ENCODE measurements around the gene C13orf42.

C13orf42 gene

GRCh38 chr13:51064753-51065152 is 46.3 kb downstream of the C13orf42 start:
- no peak for DNase-seq

DNA sequence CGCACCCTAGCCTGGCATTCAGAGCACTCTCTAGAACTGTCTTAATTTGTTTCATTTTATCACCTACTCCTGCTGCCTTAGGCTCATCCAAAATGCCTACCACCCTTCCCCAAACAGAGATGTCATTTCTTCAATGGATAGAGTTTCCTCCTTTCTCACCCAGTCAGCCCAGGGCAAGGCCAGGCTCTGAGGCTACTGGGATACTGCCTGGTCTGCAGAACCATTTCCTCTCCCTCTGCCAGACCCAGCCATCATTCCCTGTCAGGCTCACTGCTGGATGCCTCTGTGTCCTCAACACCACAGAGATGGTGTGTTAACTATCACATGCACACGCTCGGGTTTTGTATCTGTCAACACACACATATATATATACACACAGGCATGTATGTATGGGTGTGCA is 47.2 kb downstream of the C13orf42 start:
- no peak for DNase-seq

DNA sequence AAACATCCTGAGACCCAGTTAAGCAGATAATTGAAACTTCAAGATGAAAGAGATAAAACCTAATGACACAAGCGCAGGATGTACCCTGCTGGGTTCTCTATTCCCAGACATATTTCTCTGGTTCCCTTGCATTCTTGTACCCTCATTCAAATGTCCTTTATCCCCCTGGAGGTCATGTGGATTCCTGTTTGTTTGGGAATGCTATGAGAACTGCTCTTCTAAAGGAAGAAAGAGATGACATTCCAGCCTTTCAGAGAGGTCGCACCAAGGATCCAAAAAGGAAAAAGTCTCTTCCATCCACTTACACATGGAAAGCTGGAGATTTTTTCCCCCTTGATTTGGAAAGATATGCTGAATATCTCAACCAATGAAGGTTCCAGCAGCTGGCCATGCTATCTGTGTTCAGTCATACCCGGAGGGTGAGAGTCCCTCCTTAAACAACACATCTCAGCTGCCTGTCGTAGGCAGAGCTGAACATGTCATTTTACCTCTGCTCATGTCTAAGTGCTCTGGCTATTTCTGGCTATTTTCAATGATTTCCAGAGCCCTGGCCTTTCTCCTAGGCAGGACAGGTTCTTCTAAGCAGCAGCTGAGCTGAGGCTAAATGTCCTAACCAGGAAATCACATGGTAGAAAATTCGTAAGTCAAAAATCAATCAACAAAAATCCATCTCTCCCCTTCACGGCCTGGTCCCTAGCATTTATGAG is 52.5 kb downstream of the C13orf42 start:
- no peak for DNase-seq

- no peak for DNase-seq
These were observed 53.2 kb downstream of the C13orf42 start for GRCh38 chr13:51057906-51058305.

DNA sequence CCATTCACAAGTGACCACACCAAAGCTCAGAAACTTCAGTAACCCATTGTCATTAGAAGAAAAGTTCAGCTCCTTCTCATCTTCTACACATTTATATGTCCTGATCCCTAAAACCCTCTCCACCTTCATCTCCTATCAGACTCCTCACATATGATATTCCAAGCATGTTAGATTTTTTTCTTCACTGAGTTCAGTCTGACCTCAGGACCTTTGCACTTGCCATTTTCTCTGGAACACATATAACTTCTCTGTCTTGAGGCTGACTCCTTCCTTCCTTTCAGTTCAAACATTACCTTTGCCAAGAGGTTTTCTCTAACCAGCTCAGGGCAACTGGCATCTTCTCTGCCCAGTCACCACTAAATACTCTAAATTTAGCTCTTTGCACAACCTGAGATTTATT is 54.1 kb downstream of the C13orf42 start:
- DNase-seq, result no peak

DNA sequence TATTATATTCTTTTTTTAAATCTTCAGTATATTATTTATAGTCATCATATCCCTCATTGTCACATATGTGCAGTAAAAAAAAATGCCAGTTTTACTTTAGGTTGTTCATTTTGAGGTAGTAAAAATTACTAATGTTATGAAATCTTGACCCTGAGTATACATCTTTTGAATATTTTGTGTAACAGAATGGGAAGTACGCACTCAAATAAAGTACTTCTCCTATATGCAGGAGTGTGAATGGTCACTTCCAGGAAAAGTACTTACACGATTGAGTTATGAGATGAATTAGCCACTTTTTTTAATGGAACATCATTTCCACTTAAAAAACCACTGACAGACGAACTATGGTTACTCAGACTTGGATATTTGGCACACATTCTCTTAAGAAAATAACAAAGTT is 58.5 kb downstream of the C13orf42 start:
- DNase-seq, result no peak

GRCh38 chr13:51050021-51050830 is 60.8 kb downstream of the C13orf42 start:
- no peak for DNase-seq

DNA sequence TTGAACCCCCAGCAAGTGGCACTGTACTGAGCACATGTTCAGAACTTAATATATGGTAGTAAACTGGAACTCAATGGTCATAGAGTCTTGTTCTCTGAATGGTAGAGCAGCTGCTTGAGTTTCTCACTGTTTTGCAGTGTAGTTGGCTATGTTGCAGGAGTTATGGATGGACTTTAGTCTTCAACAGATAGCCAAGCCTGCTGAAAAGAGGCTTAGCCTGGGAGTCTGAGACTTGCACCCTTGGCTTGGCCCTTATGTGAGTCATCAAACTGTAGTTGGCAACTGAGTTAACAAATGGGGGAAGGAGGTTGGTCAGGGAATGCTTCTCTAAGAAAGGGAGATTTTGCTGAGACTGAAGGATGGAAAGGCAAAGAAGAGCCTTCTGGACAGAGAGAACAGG is 62.5 kb downstream of the C13orf42 start:
- no peak for DNase-seq

DNA sequence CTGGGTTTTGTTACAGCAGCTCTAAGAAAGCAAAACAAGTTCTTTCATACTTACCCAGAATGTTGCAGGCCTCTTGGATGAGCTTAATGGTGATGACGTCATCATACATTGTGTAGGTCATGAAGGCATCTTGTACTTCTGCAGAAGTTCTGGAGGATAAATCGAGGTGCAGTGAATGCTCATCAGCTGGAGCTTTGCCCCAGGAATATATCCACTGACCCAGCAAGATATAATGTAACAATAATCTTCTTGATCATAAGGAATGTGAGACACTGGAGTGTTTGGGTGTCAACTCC is 63.0 kb downstream of the C13orf42 start:
- DNase-seq, result no peak

- DNase-seq, result no peak
These were observed 63.5 kb downstream of the C13orf42 start for GRCh38 chr13:51047434-51048165.

GRCh38 chr13:51045451-51045850 is 65.6 kb downstream of the C13orf42 start:
- DNase-seq, result no peak

GRCh38 chr13:51044023-51044665 is 66.9 kb downstream of the C13orf42 start:
- DNase-seq, result no peak

GRCh38 chr13:51043310-51043709 is 67.8 kb downstream of the C13orf42 start:
- DNase-seq, result no peak

- DNase-seq, result no peak
These were observed 69.4 kb downstream of the C13orf42 start for GRCh38 chr13:51041710-51042109.

- DNase-seq, result no peak
These were observed 69.9 kb downstream of the C13orf42 start for GRCh38 chr13:51041126-51041525.

GRCh38 chr13:51040431-51040830 is 70.6 kb downstream of the C13orf42 start:
- DNase-seq, result no peak

GRCh38 chr13:51036418-51036817 is 74.7 kb downstream of the C13orf42 start:
- no peak for DNase-seq

DNA sequence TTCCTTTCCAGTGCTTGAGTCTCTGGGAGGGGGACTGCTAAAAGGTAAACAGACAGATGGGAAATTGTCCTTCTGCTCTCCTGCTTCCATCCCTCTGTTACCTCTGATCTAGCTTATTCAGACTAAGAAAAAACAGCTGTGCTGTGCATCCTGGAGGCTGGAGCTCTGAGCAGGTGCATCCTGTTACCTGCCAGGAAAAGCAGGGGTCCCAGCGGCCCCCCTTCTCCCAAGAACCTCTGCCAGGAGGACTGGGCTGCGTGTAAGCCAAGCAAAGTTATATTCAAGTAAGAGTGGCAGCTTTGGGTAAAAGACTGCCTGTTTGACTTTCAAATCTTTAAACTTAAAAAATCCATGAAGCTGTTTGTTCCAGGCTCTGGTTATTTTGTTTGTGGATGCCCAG is 75.1 kb downstream of the C13orf42 start:
- no peak for DNase-seq

- DNase-seq, result no peak
These were observed 75.6 kb downstream of the C13orf42 start for GRCh38 chr13:51035469-51035868.

- DNase-seq, result no peak
These were observed 76.2 kb downstream of the C13orf42 start for GRCh38 chr13:51034906-51035305.

DNA sequence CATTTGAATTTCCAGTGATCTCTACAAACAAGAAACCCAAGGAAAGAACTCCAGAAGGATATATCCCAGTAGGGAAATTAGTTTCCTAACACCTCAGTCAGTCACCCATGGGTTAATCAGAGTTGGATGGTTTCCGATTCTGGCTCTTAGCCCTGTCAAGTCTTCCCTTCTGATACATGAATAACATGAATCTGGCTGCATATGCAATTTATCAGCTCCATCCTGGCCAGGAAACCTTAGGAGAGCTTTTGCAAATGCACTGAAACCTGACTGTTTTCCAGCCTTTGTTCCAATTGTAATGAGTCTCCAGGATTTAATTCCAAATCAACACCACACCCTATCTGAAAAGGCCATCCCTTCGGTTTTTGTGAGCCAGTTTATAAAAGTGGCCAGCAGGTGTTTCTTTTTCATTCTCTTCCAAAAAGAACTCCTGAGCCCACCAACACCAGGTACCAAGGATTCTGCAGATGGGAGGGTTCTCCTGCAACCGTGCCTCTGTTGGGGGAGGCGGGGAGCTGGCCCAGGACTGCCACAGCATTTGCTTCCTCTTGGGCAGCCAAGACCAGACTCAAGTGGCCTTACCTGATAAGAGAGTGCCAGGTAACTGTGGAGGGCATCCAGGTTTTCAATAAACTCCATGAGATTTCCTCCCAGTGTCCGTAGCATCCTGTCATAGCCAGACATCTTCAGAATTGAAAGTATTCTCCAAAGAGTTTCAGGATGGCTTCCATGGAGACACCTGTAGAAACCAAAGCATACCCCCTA is 77.5 kb downstream of the C13orf42 start:
- DNase-seq, result no peak

DNA sequence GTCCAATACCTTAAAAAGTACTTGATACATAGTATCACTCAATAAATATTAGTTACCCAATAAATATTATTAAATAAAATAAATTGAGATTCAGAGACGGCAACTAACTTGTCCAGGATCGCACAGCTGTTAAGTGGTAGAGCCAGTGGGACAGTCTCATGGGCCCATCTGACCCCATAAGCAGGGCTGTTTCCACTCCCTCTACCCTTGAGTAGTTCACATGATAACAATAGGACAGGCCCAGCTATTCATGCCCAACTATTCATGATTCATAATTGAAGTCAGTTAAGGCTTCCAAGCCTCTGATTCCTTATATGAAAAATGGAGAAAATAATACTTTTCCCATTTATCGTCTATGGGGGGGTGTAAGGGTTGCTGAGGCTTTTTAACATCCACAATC is 78.2 kb downstream of the C13orf42 start:
- no peak for DNase-seq
